ENCODE data around the gene KCNQ5.
"Not testable (repeated sequence)": the region's sequence is repeated elsewhere in the genome, so short reads cannot be mapped to it uniquely, and the experiment has no call there.

KCNQ5 gene

GRCh38 chr6:73216859-73217258 is 595.0 kb downstream of the KCNQ5 start:
- DNase-seq: no peak

DNA sequence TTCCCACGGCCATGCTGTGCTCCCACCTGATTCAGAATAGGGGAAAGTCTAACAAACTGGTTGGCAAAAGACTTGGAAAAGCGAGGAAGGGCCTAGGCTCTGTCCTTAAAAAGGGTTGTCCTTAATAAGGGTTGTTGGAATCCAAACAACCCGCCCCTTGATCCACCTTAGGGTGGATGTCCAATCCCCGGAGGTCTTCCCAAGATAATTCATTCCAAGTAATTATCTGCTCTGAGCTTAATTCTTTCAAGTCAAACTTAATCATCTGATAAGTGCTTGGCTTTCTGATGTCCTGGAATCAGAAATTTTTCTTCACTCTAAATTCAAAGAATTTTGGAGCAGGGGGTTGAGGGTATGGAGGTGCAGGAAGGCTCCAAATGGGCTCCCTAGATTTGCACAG is 603.5 kb downstream of the KCNQ5 start, which contains the start of gene KHDC1L:
Gene KHDC1L, minus strand, starts transcription at position 101 of the 400 bp plus-strand sequence. Its CDS starts 88 bp downstream, at position 13.
- DNase-seq: no peak

GRCh38 chr6:73227606-73228255 is 605.9 kb downstream of the KCNQ5 start:
- no peak for DNase-seq

DNA sequence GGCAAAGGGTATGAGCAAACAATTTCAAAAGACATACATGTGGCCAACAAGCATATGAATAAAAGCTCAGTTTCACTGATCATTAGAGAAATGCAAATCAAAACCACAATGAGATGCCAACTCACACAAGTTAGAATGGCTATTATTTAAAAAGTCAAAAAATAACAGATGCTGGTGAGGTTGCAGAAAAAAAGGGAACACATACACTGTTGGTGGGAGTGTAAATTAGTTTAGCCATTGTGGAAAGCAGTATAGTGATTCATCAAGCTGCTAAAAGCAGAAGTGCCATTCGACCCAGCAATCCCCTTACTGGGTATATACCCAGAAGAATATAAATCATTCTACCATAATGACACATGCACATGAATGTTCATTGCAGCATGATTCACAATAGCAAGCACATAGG is 610.1 kb downstream of the KCNQ5 start:
- DNase-seq: no peak

DNA sequence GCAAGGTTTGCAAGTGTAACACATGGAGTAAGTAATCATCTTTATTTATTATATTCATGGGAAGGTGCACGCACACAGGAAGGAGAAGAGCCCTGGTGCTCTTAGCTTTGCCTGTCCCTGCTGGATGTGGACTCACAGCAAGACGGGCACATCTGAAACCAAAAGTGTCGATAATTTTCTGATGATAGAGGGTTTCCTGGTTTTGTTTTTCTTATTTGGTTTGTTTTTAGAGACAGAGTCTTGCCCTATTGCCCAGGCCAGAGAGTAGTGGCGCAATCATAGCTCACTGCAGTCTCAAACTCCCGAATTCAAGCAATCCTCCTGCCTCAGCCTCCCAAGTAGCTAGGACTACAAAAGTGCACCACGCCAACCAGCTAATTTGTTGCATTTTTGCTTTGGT is 611.2 kb downstream of the KCNQ5 start:
- DNase-seq: no peak

- not testable (repeated sequence) for DNase-seq
Observed at GRCh38 chr6:73233971-73234370, 612.1 kb downstream of the KCNQ5 start.

GRCh38 chr6:73234733-73235132 is 612.9 kb downstream of the KCNQ5 start:
- no peak for DNase-seq

- DNase-seq: no peak
Observed at GRCh38 chr6:73236144-73236750, 614.4 kb downstream of the KCNQ5 start.

DNA sequence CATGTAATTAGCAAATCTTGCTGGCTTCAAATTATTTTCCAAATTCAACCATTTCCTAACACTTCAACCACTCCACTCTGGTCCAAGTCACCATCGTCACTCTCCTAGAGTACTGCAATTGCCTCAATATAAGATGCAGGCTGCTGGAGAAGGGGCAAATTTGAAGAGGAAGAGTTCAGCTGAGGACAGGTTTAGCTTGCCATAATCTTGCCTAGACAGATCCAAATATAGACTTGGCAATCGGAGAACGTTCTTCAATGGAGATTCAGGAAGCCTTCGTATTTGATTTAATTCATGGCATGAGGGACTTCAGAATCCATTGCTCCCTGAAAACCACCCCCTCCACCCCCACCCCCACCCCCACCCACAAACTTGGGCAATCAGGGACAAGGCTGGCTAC is 618.9 kb downstream of the KCNQ5 start:
- no peak for DNase-seq

DNA sequence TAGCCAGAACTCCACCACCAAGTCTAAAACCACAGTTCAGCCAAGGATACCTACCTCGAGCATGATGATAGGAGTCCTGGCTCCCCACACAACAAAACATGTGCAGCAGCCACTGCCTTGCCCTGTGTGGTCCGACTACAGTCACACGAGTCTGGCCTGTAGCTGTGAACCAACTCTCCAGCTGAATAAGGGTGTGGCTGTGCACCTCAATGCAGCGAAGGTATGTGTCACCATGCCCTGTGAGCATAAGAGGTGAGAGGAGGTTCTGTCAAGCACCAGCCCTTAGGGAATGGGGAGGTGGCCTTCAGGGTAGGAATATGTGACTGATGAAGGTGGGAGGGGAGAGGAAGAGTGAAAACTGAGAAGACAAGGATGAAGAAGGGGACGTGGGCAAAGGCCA is 620.1 kb downstream of the KCNQ5 start:
- no peak for DNase-seq

Data from NCI-H510A (cell line).